Endothelial cell of umbilical vein (primary cell): Measurements from ENCODE around the gene SPACA7. TPM values are rescaled to one million over a fixed set of nuclear protein-coding genes. Genes with fewer than 3 reads are reported as not detected.

ENCODE experiments used
- BruUV-seq: library from RNA; stranded (reverse); fragments of 400-500 nt; replicated peaks from 2 replicates; lab custom pipeline; 2021; lab: Mats Ljungman, UMichigan
- CTCF ChIA-PET: fragments of 300-600, 350-600 bp; sonication (Branson Sonifier 250); formaldehyde crosslinking; loops from one replicate; lab custom pipeline; 2021; ENCODE audit warnings: antibody characterized with exemption, inconsistent platforms; lab: Charles Lee
- POLR2A ChIA-PET: fragments of 300-600, 350-600 bp; sonication (Branson Sonifier 250); formaldehyde crosslinking; loops from one replicate; lab custom pipeline; 2021; ENCODE audit warnings: antibody characterized with exemption, inconsistent platforms; lab: Charles Lee
- DNase-seq: peaks from one replicate; pipeline ENCODE4 v3.0.0-alpha.2; 2011; ENCODE audit warnings: low read depth, low spot score
- FAIRE-seq: peaks from 2 replicates; lab custom pipeline; 2011; peaks lifted over from hg19 to GRCh38; lab: Jason Lieb, UNC
- H2AFZ ChIP-seq: 2 replicates; pipeline ENCODE4 v1.6.0; 2012; ENCODE audit warnings: low read depth, low read length, control low read depth, inconsistent platforms
- H3K27ac ChIP-seq: 2 replicates; pipeline ENCODE4 v1.5.1; 2011; ENCODE audit warnings: low read depth, mild to moderate bottlenecking, control low read depth, low read length, moderate library complexity; ENCODE audit not compliant: insufficient read depth
- H3K27me3 ChIP-seq, 2 experiments: 2 replicates each; pipeline versions ENCODE4 v1.6.0 to v1.6.1; 2011; ENCODE audit warnings: low read length in 2 of 2, mixed read lengths in 1 of 2; ENCODE audit not compliant: control insufficient read depth in 2 of 2, insufficient read depth in 2 of 2
- H3K36me3 ChIP-seq, 2 experiments: 2 replicates in 1 of 2; 3 replicates in 1 of 2; pipeline ENCODE4 v1.5.1; 2011; ENCODE audit warnings: low read length in 2 of 2, mild to moderate bottlenecking in 1 of 2, moderate library complexity in 1 of 2; ENCODE audit not compliant: control insufficient read depth in 2 of 2, insufficient read depth in 2 of 2; ENCODE audit errors: extremely low read depth in 1 of 2
- H3K4me1 ChIP-seq: 3 replicates; pipeline ENCODE4 v1.5.1; 2011; ENCODE audit warnings: mild to moderate bottlenecking, low read length; ENCODE audit not compliant: control insufficient read depth, insufficient read depth; ENCODE audit errors: extremely low read depth
- H3K4me2 ChIP-seq: 2 replicates; pipeline ENCODE4 v1.6.1; 2011; ENCODE audit warnings: low read length, control low read depth, mixed read lengths; ENCODE audit not compliant: insufficient read depth
- H3K4me3 ChIP-seq, 3 experiments: fragments of 200-600 bp in 1 of 3; sonication (generic), shearing (Covaris generic) in 1 of 3; replicated peaks in 1 of 3; 2 replicates each; pipeline ENCODE4 v1.5.1; 2011 to 2016; ENCODE audit warnings: control low read depth in 3 of 3, low read length in 3 of 3, mild to moderate bottlenecking in 2 of 3, inconsistent platforms in 1 of 3, low read depth in 1 of 3, moderate library complexity in 1 of 3; ENCODE audit not compliant: insufficient read depth in 1 of 3
- H3K79me2 ChIP-seq: 2 replicates; pipeline ENCODE4 v1.6.0; 2012; ENCODE audit warnings: low read length, inconsistent platforms; ENCODE audit not compliant: control insufficient read depth, insufficient read depth
- H3K9ac ChIP-seq: replicated peaks from 2 replicates; pipeline ENCODE3; 2011; ENCODE audit warnings: low read length, control low read depth; ENCODE audit not compliant: insufficient read depth; ENCODE audit errors: extremely low read depth
- H3K9me1 ChIP-seq: replicated peaks from 3 replicates; pipeline ENCODE4 v1.6.0; 2011; ENCODE audit warnings: mild to moderate bottlenecking, low read length; ENCODE audit not compliant: control insufficient read depth, insufficient read depth; ENCODE audit errors: extremely low read depth
- H3K9me3 ChIP-seq: replicated peaks from 2 replicates; pipeline ENCODE4 v1.5.1; 2012; ENCODE audit warnings: low read length, inconsistent platforms; ENCODE audit not compliant: control insufficient read depth, insufficient read depth
- H4K20me1 ChIP-seq: replicated peaks from 2 replicates; pipeline ENCODE3; 2011; ENCODE audit warnings: mild to moderate bottlenecking, low read length; ENCODE audit not compliant: control insufficient read depth, insufficient read depth; ENCODE audit errors: extremely low read depth
- CTCF ChIP-seq, 2 donors: IDR thresholded peaks; 1 replicate in 1 of 2; 2 replicates in 1 of 2; pipeline ENCODE4 v1.5.1; 2011; ENCODE audit warnings: low read length in 2 of 2, mild to moderate bottlenecking in 2 of 2, moderate library complexity in 2 of 2, control low read depth in 1 of 2, inconsistent platforms in 1 of 2, low read depth in 1 of 2; ENCODE audit not compliant: insufficient read depth in 1 of 2; ENCODE audit errors: extremely low read depth in 1 of 2
- EZH2 ChIP-seq: IDR thresholded peaks from 2 replicates; pipeline ENCODE4 v1.6.1; 2012; ENCODE audit warnings: borderline replicate concordance, low read depth, mild to moderate bottlenecking, moderate library complexity, low read length, inconsistent platforms; ENCODE audit not compliant: severe bottlenecking
- FOS ChIP-seq: IDR thresholded peaks from 2 replicates; pipeline ENCODE4 v1.6.1; 2011; ENCODE audit warnings: mild to moderate bottlenecking, low read length, moderate library complexity, borderline replicate concordance; ENCODE audit not compliant: insufficient read depth
- GATA2 ChIP-seq: IDR thresholded peaks from 2 replicates; pipeline ENCODE4 v1.7.0; 2011; ENCODE audit warnings: low read depth, mild to moderate bottlenecking, moderate library complexity, mixed read lengths, low read length; ENCODE audit not compliant: insufficient read length, insufficient read depth
- JUN ChIP-seq: IDR thresholded peaks from 2 replicates; pipeline ENCODE4 v1.6.1; 2011; ENCODE audit warnings: borderline replicate concordance, low read depth; ENCODE audit not compliant: insufficient read length, insufficient read depth
- MAX ChIP-seq: IDR thresholded peaks from 2 replicates; pipeline ENCODE4 v1.6.1; 2011; ENCODE audit not compliant: insufficient read depth, insufficient read length
- MYC ChIP-seq: IDR thresholded peaks from one replicate; pipeline ENCODE4 v1.6.1; 2011; ENCODE audit warnings: mild to moderate bottlenecking, low read depth, low read length
- POLR2A ChIP-seq: IDR thresholded peaks from 2 replicates; pipeline ENCODE4 v1.6.1; 2012; ENCODE audit warnings: low read depth, mild to moderate bottlenecking, control low read depth, low read length
- POLR2AphosphoS5 ChIP-seq: IDR thresholded peaks from 2 replicates; pipeline ENCODE4 v1.6.1; 2012; ENCODE audit warnings: low read depth, mild to moderate bottlenecking, control low read depth, low read length, moderate library complexity; ENCODE audit not compliant: insufficient read depth
- dilution Hi-C: fragments of 300-500 bp; cut with MboI; formaldehyde crosslinking; loops from one replicate; pipeline ENCODE4 v1.15.0; 2019; ENCODE audit warnings: low sequenced_read_pairs; ENCODE audit not compliant: extremely low pct_ligation_motif_present
- intact Hi-C: fragments of 100-400 bp; cut with micrococcal nuclease; formaldehyde crosslinking; loops from one replicate; pipeline ENCODE4 v1.10.0; 2022
- polyA plus RNA-seq, 4 experiments: library from polyadenylated mRNA; depleted of rRNA in 3 of 4; stranded (reverse) in 3 of 4; unstranded in 1 of 4; fragments of >200 nt; gene quantifications; 2 replicates each; pipeline versions ENCODE4 v1.2.1 to v1.2.3, GENCODE V29; 2011 to 2012; ENCODE audit warnings: missing spikeins in 1 of 4
- total RNA-seq: library from RNA; stranded (reverse); gene quantifications from 2 replicates; pipeline ENCODE4 v1.2.3, GENCODE V29; 2021

Gene SPACA7
- total and polyA plus RNA-seq, 2 donors (not counting 3 experiments of a cell fraction or from before 2014, with no cell fraction given) = not detected

- Histone ChIP-seq H3K9me3 (no peaks in the 10 kb centered on the region), H3K9ac (no peak overlapping the region), H3K36me3 (no peaks in the 10 kb centered on the region), H3K4me1 (no peaks in the 10 kb centered on the region), H3K79me2 (no peaks in the 10 kb centered on the region), H4K20me1 (no peaks in the 10 kb centered on the region), H3K27me3 (no peaks in the 10 kb centered on the region), H3K4me3 (no peak overlapping the region), H3K4me2 (no peak overlapping the region), H3K9me1 (no peaks in the 10 kb centered on the region), H2AFZ (no peak overlapping the region), H3K27ac (no peak overlapping the region)
- dilution Hi-C loops = no loop called here
- ChIA-PET POLR2A (no interaction called here), CTCF (no interaction called here)
- no TSS peak for BruUV-seq
- intact Hi-C loops = no loop called here
- FAIRE-seq (no peak), DNase-seq (no peak)
- no peak for TF ChIP-seq MAX
Measured at GRCh38 chr13:112449545-112449930, 73.4 kb downstream of the SPACA7 start.

- Histone ChIP-seq H3K27ac (no peak overlapping the region), H3K9me1 (no peaks in the 10 kb centered on the region), H3K79me2 (no peaks in the 10 kb centered on the region), H3K4me2 (no peak overlapping the region), H3K27me3 (no peaks in the 10 kb centered on the region), H3K4me3 (no peak overlapping the region), H3K36me3 (no peaks in the 10 kb centered on the region), H4K20me1 (no peaks in the 10 kb centered on the region), H3K9me3 (no peaks in the 10 kb centered on the region), H2AFZ (no peak overlapping the region), H3K9ac (no peak overlapping the region), H3K4me1 (no peaks in the 10 kb centered on the region)
- no peak for TF ChIP-seq FOS
- TF ChIP-seq MYC = no peak
- no peak for TF ChIP-seq JUN
- TF ChIP-seq MAX = no peak
- no peak for TF ChIP-seq POLR2A
- TF ChIP-seq POLR2AphosphoS5 = no peak
- no peak for TF ChIP-seq CTCF (IDR thresholded peaks at IDR 0.05; ENCODE audit: extremely low read depth in 1 of 2, insufficient read depth in 1 of 2, low read depth in 1 of 2, low read length in 2 of 2)
- TF ChIP-seq EZH2 = no peak
- no peak for TF ChIP-seq GATA2
- FAIRE-seq = no peak
- BruUV-seq = no TSS peak
- ChIA-PET CTCF (interaction anchor here (1.0 kb wide), 1 partner anchor 11 kb away, joined by 3 read pairs; no protein-coding TSS in a partner anchor), POLR2A (no interaction called here)
- intact Hi-C loops (no loop called here), dilution Hi-C loops (no loop called here)
- DNase-seq = no peak
Measured at GRCh38 chr13:112450118-112450903, 74.2 kb downstream of the SPACA7 start.
